ES-I3 (cell line): ENCODE measurements around the gene RBFA.
"Not testable (repeated sequence)": the region's sequence is repeated elsewhere in the genome, so short reads cannot be mapped to it uniquely, and the experiment has no call there.

Source experiments
- H3K36me3 ChIP-seq: 2 replicates; pipeline ENCODE4 v1.6.1; 2013; ENCODE audit warnings: mild to moderate bottlenecking, low read length, control low read depth, moderate library complexity; ENCODE audit not compliant: insufficient read depth
- H3K4me1 ChIP-seq: 2 replicates; pipeline ENCODE4 v1.6.1; 2013; ENCODE audit warnings: mild to moderate bottlenecking, control low read depth, low read length; ENCODE audit not compliant: insufficient read depth
- H3K9ac ChIP-seq: 2 replicates; pipeline ENCODE4 v1.6.1; 2013; ENCODE audit warnings: low read depth, mild to moderate bottlenecking, low read length, moderate library complexity
- H3K9me3 ChIP-seq: 2 replicates; pipeline ENCODE4 v1.6.1; 2013; ENCODE audit warnings: mild to moderate bottlenecking, low read length, moderate library complexity; ENCODE audit not compliant: control insufficient read depth, insufficient read depth

Gene RBFA

GRCh38 chr18:80009661-80010550, 24.3 kb upstream of the RBFA start:
- H3K36me3 ChIP-seq: no peaks in the 10 kb centered on the region
- no peaks in the 10 kb centered on the region for H3K4me1 ChIP-seq
- H3K9ac ChIP-seq: no peak overlapping the region
- H3K9me3 ChIP-seq: peaks cover 5% of the 10 kb centered on the region

GRCh38 chr18:80010551-80010906, 23.7 kb upstream of the RBFA start:
- Histone ChIP-seq H3K9me3 (peaks cover 5% of the 10 kb centered on the region), H3K36me3 (no peaks in the 10 kb centered on the region), H3K9ac (no peak overlapping the region), H3K4me1 (no peaks in the 10 kb centered on the region)

GRCh38 chr18:80011496-80012137, 22.6 kb upstream of the RBFA start:
- H3K9ac ChIP-seq, H3K36me3 ChIP-seq, H3K9me3 ChIP-seq, H3K4me1 ChIP-seq: not testable (repeated sequence)

- Histone ChIP-seq H3K4me1 (no peaks in the 10 kb centered on the region), H3K9ac (no peak overlapping the region), H3K9me3 (peaks cover 4% of the 10 kb centered on the region; the same call in 1 of the 2 replicates), H3K36me3 (no peaks in the 10 kb centered on the region)
Observed at GRCh38 chr18:80012714-80013113, 21.5 kb upstream of the RBFA start.

- Histone ChIP-seq H3K36me3 (no peaks in the 10 kb centered on the region), H3K9ac (no peak overlapping the region), H3K9me3 (peaks cover 26% of the 10 kb centered on the region), H3K4me1 (no peaks in the 10 kb centered on the region)
Observed at GRCh38 chr18:80022613-80023012, 11.6 kb upstream of the RBFA start.

- Histone ChIP-seq H3K9me3 (peaks cover 26% of the 10 kb centered on the region), H3K36me3 (no peaks in the 10 kb centered on the region), H3K4me1 (no peaks in the 10 kb centered on the region), H3K9ac (no peak overlapping the region)
Observed at GRCh38 chr18:80023173-80023572, 11.1 kb upstream of the RBFA start.

- H3K4me1 ChIP-seq: no peaks in the 10 kb centered on the region
- peaks cover 17% of the 10 kb centered on the region for H3K9me3 ChIP-seq
- no peaks in the 10 kb centered on the region for H3K36me3 ChIP-seq
- no peak overlapping the region for H3K9ac ChIP-seq
Observed at GRCh38 chr18:80026363-80026762, 7.9 kb upstream of the RBFA start.

- peaks cover 14% of the 10 kb centered on the region for H3K9me3 ChIP-seq
- not testable (repeated sequence) for H3K36me3 ChIP-seq, H3K4me1 ChIP-seq, H3K9ac ChIP-seq
Observed at GRCh38 chr18:80027719-80028118, 6.5 kb upstream of the RBFA start.

- Histone ChIP-seq H3K9me3 (peaks cover 4% of the 10 kb centered on the region; the same call in 1 of the 2 replicates), H3K9ac (no peak overlapping the region), H3K4me1 (no peaks in the 10 kb centered on the region), H3K36me3 (no peaks in the 10 kb centered on the region)
Observed at GRCh38 chr18:80029690-80030089, 4.5 kb upstream of the RBFA start.

GRCh38 chr18:80033181-80034067, 810 bp upstream of the RBFA start:
- no peaks in the 10 kb centered on the region for H3K9me3 ChIP-seq
- H3K4me1 ChIP-seq: no peaks in the 10 kb centered on the region
- peak overlapping the region; percentile 65 for H3K9ac ChIP-seq
- no peaks in the 10 kb centered on the region; the same call in 1 of the 2 replicates for H3K36me3 ChIP-seq

GRCh38 chr18:80034852-80035406, 695 bp downstream of the RBFA start:
- H3K9ac ChIP-seq: peak overlapping the region; percentile 99
- no peaks in the 10 kb centered on the region; the same call in 1 of the 2 replicates for H3K36me3 ChIP-seq
- no peaks in the 10 kb centered on the region for H3K4me1 ChIP-seq
- no peaks in the 10 kb centered on the region for H3K9me3 ChIP-seq

GRCh38 chr18:80035997-80036396, 1.8 kb downstream of the RBFA start:
- no peaks in the 10 kb centered on the region for H3K4me1 ChIP-seq
- no peaks in the 10 kb centered on the region for H3K9me3 ChIP-seq
- peak overlapping the region; percentile 14; the same call in 1 of the 2 replicates for H3K9ac ChIP-seq
- no peaks in the 10 kb centered on the region; the same call in none of the 2 replicates for H3K36me3 ChIP-seq

GRCh38 chr18:80037300-80037699, 3.1 kb downstream of the RBFA start:
- H3K9ac ChIP-seq: no peak overlapping the region
- H3K9me3 ChIP-seq: no peaks in the 10 kb centered on the region
- H3K36me3 ChIP-seq: no peaks in the 10 kb centered on the region; the same call in none of the 2 replicates
- no peaks in the 10 kb centered on the region for H3K4me1 ChIP-seq
